Measurements from ENCODE around the gene HTR6.
"Not testable (repeated sequence)": the region's sequence is repeated elsewhere in the genome, so short reads cannot be mapped to it uniquely, and the experiment has no call there.

The HTR6 gene

GRCh38 chr1:19630720-19631395, 33.8 kb upstream of the HTR6 start:
- no peak for TF ChIP-seq ZNF274 (IDR thresholded peaks at IDR 0.05; ENCODE audit: low read depth, low read length)
- H3K4me3 ChIP-seq (ENCODE audit: low read length) = no peak overlapping the region

GRCh38 chr1:19632211-19632610, 32.5 kb upstream of the HTR6 start:
- no peak for TF ChIP-seq ZNF274 (IDR thresholded peaks at IDR 0.05; ENCODE audit: low read depth, low read length)
- H3K4me3 ChIP-seq (ENCODE audit: low read length) = no peak overlapping the region

GRCh38 chr1:19633106-19633505, 31.6 kb upstream of the HTR6 start:
- no peak for TF ChIP-seq ZNF274 (IDR thresholded peaks at IDR 0.05; ENCODE audit: low read depth, low read length)

DNA sequence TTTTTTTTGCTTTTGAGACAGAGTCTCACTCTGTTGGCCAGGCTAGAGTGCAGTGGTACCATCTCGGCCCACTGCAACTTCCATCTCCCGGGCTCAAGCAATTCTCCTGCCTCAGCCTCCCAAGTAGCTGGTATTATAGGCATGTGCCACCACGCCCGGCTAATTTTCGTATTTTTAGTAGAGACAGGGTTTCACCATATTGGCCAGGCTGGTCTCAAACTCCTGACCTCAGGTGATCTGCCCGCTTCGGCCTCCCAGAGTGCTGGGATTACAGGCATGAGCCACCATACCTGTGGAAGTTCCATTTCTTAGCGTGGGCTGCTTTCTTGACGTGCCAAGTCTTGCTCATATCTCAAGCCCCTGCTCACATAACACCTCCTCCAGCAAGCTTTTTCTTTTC, 29.6 kb upstream of the HTR6 start:
- not testable (repeated sequence) for H3K4me3 ChIP-seq (ENCODE audit: low read length)

More at GRCh38 chr1:19633106-19633505, 31.6 kb upstream of the HTR6 start:
- no peak overlapping the region for H3K4me3 ChIP-seq (ENCODE audit: low read length)

DNA sequence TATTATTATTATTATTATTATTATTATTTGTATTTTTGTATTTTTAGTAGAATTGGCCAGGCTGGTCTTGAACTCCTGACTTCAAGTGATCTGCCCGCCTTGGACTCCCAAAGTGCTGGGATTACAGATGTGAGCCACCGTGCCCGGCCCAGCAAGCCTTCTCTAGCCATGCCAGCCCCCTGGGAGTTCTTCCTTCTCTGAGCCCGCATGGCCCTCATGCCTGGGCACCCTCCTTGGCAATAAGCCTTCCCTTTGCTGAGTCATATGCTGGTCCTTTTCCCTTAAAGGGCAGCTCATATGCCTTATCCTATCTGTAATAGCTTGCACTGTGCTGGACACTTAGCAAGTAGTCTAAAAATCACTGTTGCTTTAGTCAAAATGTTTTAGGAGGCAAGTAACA, 29.0 kb upstream of the HTR6 start:
- TF ChIP-seq ZNF274 (IDR thresholded peaks at IDR 0.05; ENCODE audit: low read depth, low read length) = no peak
- H3K4me3 ChIP-seq (ENCODE audit: low read length) = no peak overlapping the region

DNA sequence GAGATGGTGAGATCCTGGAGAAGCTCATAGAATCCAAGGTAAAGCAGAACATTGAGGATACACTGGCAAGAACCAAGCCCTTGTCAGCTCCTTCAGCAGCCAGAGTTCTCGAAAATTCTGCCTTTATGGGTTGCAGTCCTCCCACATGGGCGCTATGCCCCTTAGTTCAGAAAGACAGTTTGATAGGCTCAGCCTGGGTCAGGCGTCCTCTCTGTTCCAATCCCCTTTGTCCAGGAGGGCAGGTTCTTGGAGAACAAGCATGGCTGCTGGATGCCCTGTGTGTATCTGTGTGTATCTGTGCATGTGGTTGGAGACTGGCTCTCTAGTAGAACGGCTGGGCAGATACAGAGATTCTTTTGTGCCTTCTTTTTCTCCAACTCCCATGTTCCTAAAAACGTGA, 28.6 kb upstream of the HTR6 start:
- no peak overlapping the region for H3K4me3 ChIP-seq (ENCODE audit: low read length)
- TF ChIP-seq ZNF274 (IDR thresholded peaks at IDR 0.05; ENCODE audit: low read depth, low read length) = no peak

- not testable (repeated sequence) for H3K4me3 ChIP-seq (ENCODE audit: low read length)
Measured at GRCh38 chr1:19636749-19637148, 27.9 kb upstream of the HTR6 start.

GRCh38 chr1:19637606-19638005, 27.1 kb upstream of the HTR6 start:
- H3K4me3 ChIP-seq (ENCODE audit: low read length) = no peak overlapping the region
- no peak for TF ChIP-seq ZNF274 (IDR thresholded peaks at IDR 0.05; ENCODE audit: low read depth, low read length)

DNA sequence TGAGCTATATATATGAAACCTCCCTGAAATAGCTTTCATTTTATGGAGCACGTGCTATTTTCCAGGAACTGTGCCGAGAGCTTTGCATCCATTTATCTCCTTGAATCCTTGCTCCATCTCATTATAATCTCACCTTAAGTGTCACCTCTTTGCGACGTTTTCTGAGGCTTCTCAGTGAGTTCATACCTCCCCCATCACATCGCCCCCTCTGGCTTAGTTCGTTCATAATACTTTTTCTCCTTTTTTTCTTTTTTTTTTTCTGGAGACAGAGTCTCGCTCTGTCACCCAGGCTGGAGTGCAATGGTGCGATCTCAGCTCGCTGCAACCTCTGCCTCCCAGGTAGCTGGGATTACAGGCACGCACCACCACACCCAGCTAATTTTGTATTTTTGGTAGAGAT, 25.4 kb upstream of the HTR6 start:
- not testable (repeated sequence) for H3K4me3 ChIP-seq (ENCODE audit: low read length)

DNA sequence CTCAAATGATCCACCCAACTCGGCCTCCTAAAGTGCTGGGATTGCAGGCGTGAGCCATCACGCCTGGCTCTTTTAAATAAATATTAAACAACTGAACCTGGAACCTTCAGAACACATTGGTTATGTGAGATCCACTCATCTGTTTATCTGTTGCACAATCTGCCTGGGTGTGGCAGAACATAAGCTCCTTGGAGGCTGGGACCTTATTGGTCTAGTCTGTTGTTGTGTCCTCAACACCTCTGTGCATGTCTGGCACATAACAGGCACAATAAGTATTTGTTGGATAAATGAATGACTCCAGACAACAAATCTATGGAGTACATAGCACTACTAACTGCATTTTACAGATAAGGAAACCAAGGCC, 24.7 kb upstream of the HTR6 start:
- TF ChIP-seq ZNF274 (IDR thresholded peaks at IDR 0.05; ENCODE audit: low read depth, low read length) = no peak
- no peak overlapping the region for H3K4me3 ChIP-seq (ENCODE audit: low read length)

DNA sequence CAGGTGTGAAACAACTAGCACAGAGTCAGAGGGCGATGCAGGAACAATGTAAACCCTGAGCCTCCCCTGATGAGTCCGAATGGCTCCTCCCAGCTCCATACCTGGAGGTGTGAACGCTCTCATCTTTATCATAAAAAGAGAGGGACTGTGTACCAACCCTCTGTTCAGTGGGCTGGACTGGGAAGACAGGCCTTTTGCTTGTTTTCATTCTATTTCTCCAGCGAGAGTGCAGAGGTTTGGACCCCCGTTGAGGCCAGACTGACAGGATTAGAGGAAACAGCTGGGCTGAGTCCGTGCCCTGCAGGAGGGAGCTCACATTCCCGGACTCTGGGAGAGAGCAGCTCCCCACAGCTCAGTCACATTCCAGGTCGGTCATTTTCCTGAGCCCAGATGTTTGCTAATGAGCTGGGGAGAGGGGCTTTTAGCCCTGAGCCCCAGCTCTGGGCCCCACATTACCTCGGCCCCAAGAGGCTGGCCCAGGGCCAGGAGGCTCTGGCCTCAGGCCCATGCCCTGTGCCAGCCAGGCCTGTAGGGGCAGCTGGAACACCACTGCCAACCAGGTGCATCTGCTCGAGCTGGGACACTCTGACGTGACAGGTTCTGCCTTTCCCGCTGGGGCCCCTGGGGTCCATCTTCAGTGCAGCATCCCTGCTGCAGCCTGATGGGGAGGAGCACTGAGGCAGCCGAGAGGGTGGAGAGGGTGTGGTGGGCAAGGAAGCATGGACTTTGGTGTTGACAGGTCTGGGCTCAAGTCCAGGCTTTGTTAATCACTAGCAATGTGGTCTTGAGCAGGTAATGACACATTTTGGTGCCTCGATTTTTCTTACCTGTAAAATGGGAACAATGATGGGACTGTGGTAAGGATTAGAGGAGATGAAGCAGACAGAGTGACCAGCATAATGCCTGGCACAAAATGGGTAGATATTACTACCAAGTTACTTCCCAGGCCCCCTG, 24.0 kb upstream of the HTR6 start:
- TF ChIP-seq ZNF274 (IDR thresholded peaks at IDR 0.05; ENCODE audit: low read depth, low read length) = no peak
- no peak overlapping the region for H3K4me3 ChIP-seq (ENCODE audit: low read length)

- H3K4me3 ChIP-seq (ENCODE audit: low read length) = no peak overlapping the region
- no peak for TF ChIP-seq ZNF274 (IDR thresholded peaks at IDR 0.05; ENCODE audit: low read depth, low read length)
Measured at GRCh38 chr1:19643121-19643520, 21.6 kb upstream of the HTR6 start.

- H3K4me3 ChIP-seq (ENCODE audit: low read length) = peak within 1 kb of the TSS; percentile 74; the same call in 1 of the 2 replicates
- no peak for TF ChIP-seq ZNF274 (IDR thresholded peaks at IDR 0.05; ENCODE audit: low read depth, low read length)
Measured at GRCh38 chr1:19643602-19644394, 20.9 kb upstream of the HTR6 start, which contains the start of gene NBL1. Gene NBL1 (plus strand): TSS chr1:19644311. CDS start chr1:19655031, 10,720 bp downstream.

- no peak for TF ChIP-seq ZNF274 (IDR thresholded peaks at IDR 0.05; ENCODE audit: low read depth, low read length)
- peak overlapping the region; percentile 74; the same call in 1 of the 2 replicates for H3K4me3 ChIP-seq (ENCODE audit: low read length)
Measured at GRCh38 chr1:19644395-19644680, 20.3 kb upstream of the HTR6 start.

Data from GM08714 (cell line).